Testis (tissue), 3 donors: Measurements from ENCODE around the gene MAGI2. TPM values are rescaled to one million over a fixed set of nuclear protein-coding genes. Genes with fewer than 3 reads are reported as not detected.

Experiments
- DNase-seq: peaks from one replicate; pipeline ENCODE4 v3.0.0-alpha.2; 2019
- H3K27ac ChIP-seq, 2 donors: fragments of 200-600 bp; sonication (generic); one replicate each; pipeline ENCODE4 v1.5.1; 2019
- H3K27me3 ChIP-seq: fragments of 200-600 bp; sonication (generic); one replicate; pipeline ENCODE4 v1.5.1; 2019
- H3K36me3 ChIP-seq: fragments of 200-600 bp; sonication (generic); one replicate; pipeline ENCODE4 v1.5.1; 2017; ENCODE audit warnings: low read depth; ENCODE audit errors: missing control alignments
- H3K4me1 ChIP-seq: fragments of 200-600 bp; sonication (generic); one replicate; pipeline ENCODE4 v1.5.1; 2019
- H3K4me3 ChIP-seq, 2 donors: fragments of 200-600 bp; sonication (generic); one replicate each; pipeline ENCODE4 v1.5.1; 2017 to 2019
- H3K9me3 ChIP-seq: fragments of 200-600 bp; sonication (generic); one replicate; pipeline ENCODE4 v1.5.1; 2017
- CTCF ChIP-seq, 3 experiments: fragments of 450-650 bp in 2 of 3; fragments of 200-600 bp in 1 of 3; sonication (generic) in 1 of 3; IDR thresholded peaks; one replicate each; pipeline ENCODE4 v1.5.1; 2016 to 2019; ENCODE audit warnings: antibody characterized with exemption in 3 of 3, mild to moderate bottlenecking in 2 of 3, moderate library complexity in 1 of 3
- POLR2A ChIP-seq: fragments of 450-650 bp; IDR thresholded peaks from one replicate; pipeline ENCODE4 v1.6.1; 2017; ENCODE audit warnings: antibody characterized with exemption, mild to moderate bottlenecking, moderate library complexity
- WGBS, 2 donors: methylation state at CpG; one replicate each; pipeline ENCODE4 v1.1.5; 2018; 5-methylcytosine and 5-hydroxymethylcytosine counted together
- intact Hi-C: fragments of 100-400 bp; cut with DNase I; formaldehyde crosslinking; loops from one replicate; pipeline ENCODE4 v1.15.1; 2023; ENCODE audit warnings: low total_unique reads
- polyA plus RNA-seq: library from polyadenylated mRNA; stranded (reverse); fragments of 350-450 nt; fragmentation: Illumina TruSeq; extraction: RNeasy Lipid Tissue Mini Kit (QIAGEN cat#74804); gene quantifications from one replicate; pipeline ENCODE4 v1.2.3, GENCODE V29; 2014; ENCODE audit warnings: low read depth, low replicate concordance; ENCODE audit not compliant: insufficient read depth
- total RNA-seq, 2 donors: library from RNA; depleted of rRNA; stranded (reverse); fragments of >200 nt; gene quantifications; one replicate each; pipeline ENCODE4 v1.2.3, GENCODE V29; 2016

The MAGI2 gene
- total and polyA plus RNA-seq, 3 donors from 2014 or later: 11.2 to 13.1 (median 12.4) TPM

- intact Hi-C loops: no loop called here
- no peak for DNase-seq
- TF ChIP-seq CTCF (IDR thresholded peaks at IDR 0.05): no peak
- no peak for TF ChIP-seq POLR2A
- WGBS, 2 donors: 51 to 53% methylated on average over 2 of the region's 2 CpGs
- no peaks in the 10 kb centered on the region for H3K9me3 ChIP-seq
- H3K36me3 ChIP-seq: no peaks in the 10 kb centered on the region
- no peak overlapping the region for H3K4me3 ChIP-seq
- H3K4me1 ChIP-seq: no peaks in the 10 kb centered on the region
- no peak overlapping the region for H3K27ac ChIP-seq
- H3K27me3 ChIP-seq: no peaks in the 10 kb centered on the region
These were observed 1188.4 kb downstream of the MAGI2 start for GRCh38 chr7:78265071-78265470.

GRCh38 chr7:78264105-78264504, 1189.4 kb downstream of the MAGI2 start:
- Histone ChIP-seq H3K4me1 (no peaks in the 10 kb centered on the region), H3K27ac (no peak overlapping the region), H3K27me3 (no peaks in the 10 kb centered on the region), H3K36me3 (no peaks in the 10 kb centered on the region), H3K9me3 (no peaks in the 10 kb centered on the region), H3K4me3 (no peak overlapping the region)
- no peak for DNase-seq
- intact Hi-C loops: no loop called here
- WGBS, 2 donors: 89% methylated on average over 1 of the region's 1 CpG
- TF ChIP-seq CTCF (IDR thresholded peaks at IDR 0.05) (no peak), POLR2A (no peak)

GRCh38 chr7:78261739-78262138, 1191.7 kb downstream of the MAGI2 start:
- Histone ChIP-seq H3K4me1 (no peaks in the 10 kb centered on the region), H3K27me3 (no peaks in the 10 kb centered on the region), H3K27ac (no peak overlapping the region), H3K4me3 (no peak overlapping the region), H3K9me3 (no peaks in the 10 kb centered on the region), H3K36me3 (no peaks in the 10 kb centered on the region)
- 94 to 95% methylated on average over 1 of the region's 1 CpG for WGBS, 2 donors
- intact Hi-C loops: no loop called here
- TF ChIP-seq CTCF (IDR thresholded peaks at IDR 0.05): no peak
- TF ChIP-seq POLR2A: no peak
- no peak for DNase-seq

- Histone ChIP-seq H3K27me3 (no peaks in the 10 kb centered on the region), H3K36me3 (no peaks in the 10 kb centered on the region), H3K9me3 (no peaks in the 10 kb centered on the region), H3K4me3 (no peak overlapping the region), H3K27ac (no peak overlapping the region), H3K4me1 (no peaks in the 10 kb centered on the region)
- intact Hi-C loops: no loop called here
- TF ChIP-seq POLR2A (no peak), CTCF (IDR thresholded peaks at IDR 0.05) (no peak)
- no peak for DNase-seq
- WGBS, 2 donors: 83 to 94% methylated on average over 2 of the region's 2 CpGs
These were observed 1192.2 kb downstream of the MAGI2 start for GRCh38 chr7:78261302-78261701.

GRCh38 chr7:78260826-78261225, 1192.6 kb downstream of the MAGI2 start:
- Histone ChIP-seq H3K9me3 (no peaks in the 10 kb centered on the region), H3K4me3 (no peak overlapping the region), H3K36me3 (no peaks in the 10 kb centered on the region), H3K27ac (no peak overlapping the region), H3K27me3 (no peaks in the 10 kb centered on the region), H3K4me1 (no peaks in the 10 kb centered on the region)
- 56 to 63% methylated on average over 1 of the region's 1 CpG for WGBS, 2 donors
- intact Hi-C loops: no loop called here
- TF ChIP-seq CTCF (IDR thresholded peaks at IDR 0.05) (no peak), POLR2A (no peak)
- no peak for DNase-seq
